Chondrocyte (in vitro differentiated cells): ENCODE measurements around the gene MTHFD2L. TPM values are rescaled to one million over a fixed set of nuclear protein-coding genes. Genes with fewer than 3 reads are reported as not detected.

Source experiments
- DNase-seq: peaks from one replicate; pipeline ENCODE4 v3.0.0; 2021; ENCODE audit warnings: mixed read lengths, low spot score
- H3K27ac Mint-ChIP-seq: one replicate; pipeline ENCODE4 v1.8.0; 2021; ENCODE audit warnings: mild to moderate bottlenecking, moderate library complexity, mixed read lengths; ENCODE audit not compliant: unreplicated experiment
- H3K27me3 Mint-ChIP-seq: 2 replicates; pipeline ENCODE4 v1.8.0; 2021; ENCODE audit warnings: low read depth, mixed read lengths
- H3K36me3 Mint-ChIP-seq: 2 replicates; pipeline ENCODE4 v1.8.0; 2021; ENCODE audit warnings: low read depth, mixed read lengths
- H3K4me1 Mint-ChIP-seq: 2 replicates; pipeline ENCODE4 v1.8.0; 2021; ENCODE audit warnings: low read depth, mild to moderate bottlenecking, mixed read lengths
- H3K4me3 Mint-ChIP-seq: one replicate; pipeline ENCODE4 v1.8.0; 2021; ENCODE audit warnings: mild to moderate bottlenecking, moderate library complexity, mixed read lengths; ENCODE audit not compliant: unreplicated experiment
- H3K9me3 Mint-ChIP-seq: 2 replicates; pipeline ENCODE4 v1.8.0; 2021; ENCODE audit warnings: low read depth, mixed read lengths
- total RNA-seq: library from RNA; stranded (reverse); gene quantifications from 3 replicates; pipeline ENCODE4 v1.2.1, GENCODE V29; 2021
- TF ChIP-seq, protein P1 (sequence below): fragments of 200-600 bp; sonication (generic); IDR thresholded peaks from 2 replicates; pipeline ENCODE4 v1.5.0; 2021; ENCODE audit warnings: antibody characterized with exemption, mild to moderate bottlenecking, moderate library complexity

Gene MTHFD2L
- total RNA-seq, 1 donor from 2014 or later = 6.6 TPM

DNA sequence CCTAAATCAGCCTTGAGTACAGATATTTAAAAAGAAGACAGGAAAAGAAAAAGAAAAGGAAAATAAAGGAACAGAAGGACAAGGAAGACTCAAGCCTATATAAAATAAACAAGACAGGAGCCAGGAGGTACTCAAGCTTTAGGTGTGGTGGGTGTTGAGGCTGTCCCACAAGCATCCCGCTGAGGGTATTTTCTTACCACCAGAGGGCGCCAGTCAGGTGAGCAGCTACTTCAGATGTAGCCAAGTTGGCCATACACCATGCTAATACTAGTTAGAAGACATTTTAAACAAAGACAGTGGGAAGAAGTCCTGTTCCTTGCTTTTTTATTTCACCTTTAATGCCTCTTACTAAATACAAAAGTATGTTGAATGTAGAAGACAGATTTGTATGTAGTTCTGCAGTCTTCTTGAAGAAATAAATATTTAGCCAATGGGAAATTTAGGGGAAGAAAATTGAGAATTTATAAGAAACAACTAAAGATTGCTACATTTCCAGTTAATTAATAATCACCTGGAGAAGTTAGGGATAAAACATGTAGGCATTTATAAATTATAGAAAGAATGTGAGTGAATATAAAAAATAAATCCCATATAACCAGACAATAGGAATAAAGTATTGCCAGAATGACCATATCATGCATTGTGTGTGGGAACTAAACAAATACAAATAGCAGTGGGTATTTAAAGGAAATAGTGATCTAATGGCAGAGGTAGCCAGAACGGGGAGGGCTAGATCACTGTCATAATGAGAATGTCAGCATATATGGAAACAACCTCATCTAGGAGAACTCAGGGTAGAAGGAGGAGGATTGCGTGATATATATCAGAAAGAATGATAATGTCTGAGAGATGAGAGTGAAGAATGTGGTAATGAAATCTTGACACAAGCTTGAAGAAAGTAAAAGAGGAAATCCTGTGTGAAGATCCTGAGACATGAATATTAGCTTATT lies 71.0 kb downstream of the MTHFD2L start:
- DNase-seq = no peak
- TF ChIP-seq, protein P1, sequence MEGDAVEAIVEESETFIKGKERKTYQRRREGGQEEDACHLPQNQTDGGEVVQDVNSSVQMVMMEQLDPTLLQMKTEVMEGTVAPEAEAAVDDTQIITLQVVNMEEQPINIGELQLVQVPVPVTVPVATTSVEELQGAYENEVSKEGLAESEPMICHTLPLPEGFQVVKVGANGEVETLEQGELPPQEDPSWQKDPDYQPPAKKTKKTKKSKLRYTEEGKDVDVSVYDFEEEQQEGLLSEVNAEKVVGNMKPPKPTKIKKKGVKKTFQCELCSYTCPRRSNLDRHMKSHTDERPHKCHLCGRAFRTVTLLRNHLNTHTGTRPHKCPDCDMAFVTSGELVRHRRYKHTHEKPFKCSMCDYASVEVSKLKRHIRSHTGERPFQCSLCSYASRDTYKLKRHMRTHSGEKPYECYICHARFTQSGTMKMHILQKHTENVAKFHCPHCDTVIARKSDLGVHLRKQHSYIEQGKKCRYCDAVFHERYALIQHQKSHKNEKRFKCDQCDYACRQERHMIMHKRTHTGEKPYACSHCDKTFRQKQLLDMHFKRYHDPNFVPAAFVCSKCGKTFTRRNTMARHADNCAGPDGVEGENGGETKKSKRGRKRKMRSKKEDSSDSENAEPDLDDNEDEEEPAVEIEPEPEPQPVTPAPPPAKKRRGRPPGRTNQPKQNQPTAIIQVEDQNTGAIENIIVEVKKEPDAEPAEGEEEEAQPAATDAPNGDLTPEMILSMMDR = peak; percentile 89
- Mint-ChIP-seq H3K27ac (peak overlapping the region; percentile 57), H3K9me3 (no peaks in the 10 kb centered on the region), H3K4me3 (no peak overlapping the region), H3K27me3 (no peaks in the 10 kb centered on the region), H3K4me1 (peaks cover 33% of the 10 kb centered on the region), H3K36me3 (peaks cover 2% of the 10 kb centered on the region)

DNA sequence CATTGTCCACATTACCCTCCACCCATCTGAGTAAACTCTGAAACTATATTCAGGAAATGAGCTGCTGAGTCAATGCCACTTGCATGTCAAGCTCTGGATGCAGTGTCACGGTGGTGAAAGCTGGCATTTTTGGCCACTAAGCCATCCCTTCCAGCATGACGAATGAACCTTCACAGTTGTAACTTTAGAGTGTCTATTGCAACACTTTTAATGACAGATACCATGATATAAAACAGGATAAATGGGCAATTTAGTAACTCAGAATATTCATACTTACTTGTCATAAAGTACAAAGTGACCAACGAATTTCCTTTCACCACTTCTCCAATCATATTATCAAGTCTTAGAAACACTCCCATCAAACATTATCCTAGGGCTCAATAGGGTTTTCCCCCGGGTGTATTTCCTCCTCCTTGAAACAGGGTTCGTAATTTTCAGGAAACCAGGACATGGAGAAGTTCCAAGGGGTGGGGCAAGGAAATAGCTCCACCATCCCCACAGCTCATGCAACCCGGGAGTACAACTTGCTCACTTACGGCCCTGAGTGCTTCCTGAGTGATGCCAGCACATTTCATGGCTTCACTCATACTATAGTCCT lies 73.1 kb downstream of the MTHFD2L start:
- TF ChIP-seq, protein P1 = no peak
- no peaks in the 10 kb centered on the region for H3K27me3 Mint-ChIP-seq
- H3K4me1 Mint-ChIP-seq = peaks cover 29% of the 10 kb centered on the region
- no peak for DNase-seq
- peak overlapping the region; percentile 8 for H3K4me3 Mint-ChIP-seq
- H3K9me3 Mint-ChIP-seq = no peaks in the 10 kb centered on the region
- H3K36me3 Mint-ChIP-seq = no peaks in the 10 kb centered on the region
- peak overlapping the region; percentile 81 for H3K27ac Mint-ChIP-seq

DNA sequence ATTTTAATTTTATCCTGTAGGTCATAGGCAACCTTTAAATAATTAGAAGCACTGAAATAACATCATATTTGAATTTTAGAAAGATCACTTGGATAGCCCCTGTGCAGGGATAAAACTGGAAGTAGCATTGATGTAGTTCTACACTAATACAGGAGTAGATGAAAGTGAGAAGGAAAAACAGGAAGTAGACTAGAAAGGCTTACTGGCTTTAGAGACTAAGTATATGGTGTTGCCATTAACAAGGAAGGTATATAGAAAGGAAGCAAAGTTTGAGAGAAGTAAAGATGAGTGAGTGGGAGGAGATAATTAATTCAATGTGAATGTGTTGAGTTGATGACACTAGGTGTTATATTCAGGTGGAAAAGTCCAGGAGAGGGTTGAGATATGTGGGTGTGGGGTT lies 77.2 kb downstream of the MTHFD2L start:
- Mint-ChIP-seq H3K9me3 (no peaks in the 10 kb centered on the region), H3K4me3 (no peak overlapping the region), H3K27me3 (no peaks in the 10 kb centered on the region), H3K36me3 (peaks cover 1% of the 10 kb centered on the region), H3K27ac (no peak overlapping the region), H3K4me1 (peaks cover 14% of the 10 kb centered on the region)
- TF ChIP-seq, protein P1 = no peak
- DNase-seq = no peak

DNA sequence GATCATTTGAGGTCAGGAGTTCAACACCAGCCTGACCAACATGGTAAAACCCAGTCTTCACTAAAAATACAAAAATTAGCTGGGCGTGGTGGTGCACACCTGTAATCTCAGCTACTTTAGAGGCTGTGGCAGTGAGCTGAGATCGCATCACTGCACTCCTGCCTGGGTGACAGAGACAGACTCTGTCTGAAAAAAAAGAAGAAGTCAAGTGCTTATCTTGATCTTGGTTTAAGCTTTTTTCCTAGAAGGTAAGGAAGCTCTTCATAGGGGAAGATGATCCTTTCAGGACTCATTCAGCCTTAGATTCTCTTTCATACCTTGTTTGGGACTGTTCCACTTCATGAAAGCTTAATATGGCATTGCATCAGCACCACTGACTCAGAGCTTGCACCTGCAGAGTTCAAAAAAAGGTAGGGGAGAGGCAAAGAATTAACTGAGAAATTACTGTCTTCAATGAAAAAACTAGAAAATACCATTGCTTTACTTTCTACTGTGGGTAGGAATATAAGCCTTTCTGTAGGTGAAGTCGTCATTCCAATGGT lies 79.6 kb downstream of the MTHFD2L start:
- Mint-ChIP-seq H3K27me3 (no peaks in the 10 kb centered on the region), H3K36me3 (peaks cover 1% of the 10 kb centered on the region), H3K4me3 (no peak overlapping the region), H3K9me3 (no peaks in the 10 kb centered on the region), H3K4me1 (peaks cover 1% of the 10 kb centered on the region), H3K27ac (no peak overlapping the region)
- TF ChIP-seq, protein P1 = no peak
- DNase-seq = no peak

DNA sequence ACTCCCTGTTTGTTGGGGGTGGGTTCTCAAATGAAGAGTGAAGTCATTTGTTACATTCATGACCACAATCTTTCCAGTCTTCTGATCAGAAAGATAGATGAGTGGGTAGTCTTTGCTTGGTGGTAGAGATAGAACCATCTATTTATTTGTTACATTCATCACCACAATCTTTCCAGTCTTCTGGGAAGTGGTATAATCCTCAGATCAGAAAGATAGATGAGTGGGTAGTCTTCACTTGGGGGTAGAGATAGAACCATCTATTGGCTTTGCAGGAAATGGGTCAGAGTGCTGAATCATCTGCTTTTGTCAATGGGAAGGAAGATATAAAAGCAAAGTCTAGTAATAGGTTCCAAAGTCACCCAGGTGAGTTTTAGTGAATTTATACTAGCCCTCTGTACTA lies 86.1 kb downstream of the MTHFD2L start:
- no peak overlapping the region for H3K4me3 Mint-ChIP-seq
- no peaks in the 10 kb centered on the region for H3K36me3 Mint-ChIP-seq
- no peak for DNase-seq
- H3K27me3 Mint-ChIP-seq = no peaks in the 10 kb centered on the region
- peaks cover 3% of the 10 kb centered on the region for H3K4me1 Mint-ChIP-seq
- no peaks in the 10 kb centered on the region for H3K9me3 Mint-ChIP-seq
- no peak overlapping the region for H3K27ac Mint-ChIP-seq
- TF ChIP-seq, protein P1 = no peak
